Thymus (tissue), 11 donors: ENCODE results near the gene VWDE. TPM values are rescaled to one million over a fixed set of nuclear protein-coding genes. Genes with fewer than 3 reads are reported as not detected.

Source experiments
- DNase-seq, 9 donors: peaks; one replicate each; pipeline ENCODE4 v3.0.0-alpha.2; 2013; ENCODE audit warnings: low spot score in 9 of 9, low read depth in 6 of 9, missing footprints in 1 of 9
- H3K27ac ChIP-seq, 2 donors: one replicate each; pipeline ENCODE4 v1.5.1; 2013; ENCODE audit warnings: control low read depth in 1 of 2, low read depth in 1 of 2, low read length in 1 of 2, mild to moderate bottlenecking in 1 of 2, moderate library complexity in 1 of 2
- H3K27me3 ChIP-seq, 2 donors: one replicate each; pipeline ENCODE4 v1.5.1; 2013; ENCODE audit warnings: low read length in 1 of 2; ENCODE audit not compliant: control insufficient read depth in 2 of 2, insufficient read depth in 1 of 2
- H3K36me3 ChIP-seq, 2 donors: one replicate each; pipeline ENCODE4 v1.5.1; 2013; ENCODE audit warnings: low read length in 1 of 2, mild to moderate bottlenecking in 1 of 2, moderate library complexity in 1 of 2; ENCODE audit not compliant: control insufficient read depth in 2 of 2, insufficient read depth in 2 of 2
- H3K4me1 ChIP-seq, 2 donors: one replicate each; pipeline ENCODE4 v1.5.1; 2013; ENCODE audit warnings: low read length in 2 of 2; ENCODE audit not compliant: control insufficient read depth in 2 of 2, insufficient read depth in 2 of 2
- H3K4me3 ChIP-seq, 2 donors: one replicate each; pipeline ENCODE4 v1.5.1; 2013; ENCODE audit warnings: low read length in 2 of 2, control low read depth in 1 of 2, mild to moderate bottlenecking in 1 of 2
- H3K9me3 ChIP-seq, 2 donors: one replicate each; pipeline ENCODE4 v1.5.1; 2013; ENCODE audit warnings: low read length in 1 of 2, mild to moderate bottlenecking in 1 of 2; ENCODE audit not compliant: control insufficient read depth in 2 of 2, insufficient read depth in 1 of 2
- WGBS: extraction: QIAGEN DNeasy Blood & Tissue Kit; methylation state at CpG from one replicate; pipeline ENCODE4 v1.1.7; 2013; 5-methylcytosine and 5-hydroxymethylcytosine counted together
- polyA plus RNA-seq: library from polyadenylated mRNA; stranded (reverse); fragments of 200-250 nt; gene quantifications from one replicate; pipeline ENCODE4 v1.2.3, GENCODE V29; 2013
- total RNA-seq: library from RNA; stranded (reverse); fragments of 120-200 nt; gene quantifications from one replicate; pipeline ENCODE4 v1.2.4, GENCODE V29; 2013
- donor health status: healthy.

VWDE gene
- total and polyA plus RNA-seq, 2 donors, result 0.23 to 0.90 TPM

GRCh38 chr7:12431886-12432556 lies 28.4 kb upstream of the VWDE start:
- Histone ChIP-seq H3K27me3 (no peaks in the 10 kb centered on the region), H3K36me3 (no peaks in the 10 kb centered on the region), H3K9me3 (no peaks in the 10 kb centered on the region), H3K4me1 (no peaks in the 10 kb centered on the region), H3K4me3 (no peak overlapping the region), H3K27ac (no peak overlapping the region)
- WGBS, result 93% methylated on average over 11 of the region's 11 CpGs
- no peak for DNase-seq

GRCh38 chr7:12425311-12425710 lies 21.6 kb upstream of the VWDE start:
- Histone ChIP-seq H3K9me3 (no peaks in the 10 kb centered on the region), H3K27ac (no peak overlapping the region), H3K4me3 (no peak overlapping the region), H3K36me3 (no peaks in the 10 kb centered on the region), H3K27me3 (no peaks in the 10 kb centered on the region), H3K4me1 (no peaks in the 10 kb centered on the region)
- DNase-seq, result no peak
- WGBS, result 58% methylated on average over 1 of the region's 1 CpG

GRCh38 chr7:12423997-12424745 lies 20.5 kb upstream of the VWDE start:
- Histone ChIP-seq H3K27me3 (no peaks in the 10 kb centered on the region), H3K4me3 (no peak overlapping the region), H3K27ac (no peak overlapping the region), H3K4me1 (no peaks in the 10 kb centered on the region), H3K36me3 (no peaks in the 10 kb centered on the region), H3K9me3 (no peaks in the 10 kb centered on the region)
- 84% methylated on average over 12 of the region's 12 CpGs for WGBS
- DNase-seq, result no peak

GRCh38 chr7:12423355-12423996 lies 19.8 kb upstream of the VWDE start:
- Histone ChIP-seq H3K27ac (no peak overlapping the region), H3K4me3 (no peak overlapping the region), H3K27me3 (no peaks in the 10 kb centered on the region), H3K36me3 (no peaks in the 10 kb centered on the region), H3K4me1 (no peaks in the 10 kb centered on the region), H3K9me3 (no peaks in the 10 kb centered on the region)
- 85% methylated on average over 8 of the region's 8 CpGs for WGBS
- no peak for DNase-seq

- H3K27ac ChIP-seq, result no peak overlapping the region
- no peaks in the 10 kb centered on the region for H3K36me3 ChIP-seq
- no peaks in the 10 kb centered on the region for H3K27me3 ChIP-seq
- no peak for DNase-seq
- no peak overlapping the region for H3K4me3 ChIP-seq
- WGBS, result 87% methylated on average over 4 of the region's 4 CpGs
- H3K4me1 ChIP-seq, result no peaks in the 10 kb centered on the region
- H3K9me3 ChIP-seq, result no peaks in the 10 kb centered on the region
Measured at GRCh38 chr7:12422554-12423320, 19.1 kb upstream of the VWDE start.

- no peak for DNase-seq
- H3K27ac ChIP-seq, result no peak overlapping the region
- no peaks in the 10 kb centered on the region for H3K27me3 ChIP-seq
- no peaks in the 10 kb centered on the region for H3K9me3 ChIP-seq
- H3K4me1 ChIP-seq, result no peaks in the 10 kb centered on the region
- no peaks in the 10 kb centered on the region for H3K36me3 ChIP-seq
- H3K4me3 ChIP-seq, result no peak overlapping the region
Measured at GRCh38 chr7:12418452-12418851, 14.8 kb upstream of the VWDE start.

- DNase-seq, result no peak
- Histone ChIP-seq H3K9me3 (no peaks in the 10 kb centered on the region), H3K27me3 (no peaks in the 10 kb centered on the region), H3K4me3 (no peak overlapping the region), H3K4me1 (no peaks in the 10 kb centered on the region), H3K27ac (no peak overlapping the region), H3K36me3 (no peaks in the 10 kb centered on the region)
Measured at GRCh38 chr7:12415072-12415471, 11.4 kb upstream of the VWDE start.

- 97% methylated on average over 1 of the region's 1 CpG for WGBS
- H3K36me3 ChIP-seq, result no peaks in the 10 kb centered on the region
Measured at GRCh38 chr7:12412407-12412806, 8.7 kb upstream of the VWDE start.

GRCh38 chr7:12410523-12410922 lies 6.9 kb upstream of the VWDE start:
- no peak for DNase-seq
- no peaks in the 10 kb centered on the region for H3K36me3 ChIP-seq
- H3K4me3 ChIP-seq, result no peak overlapping the region
- no peaks in the 10 kb centered on the region for H3K9me3 ChIP-seq
- H3K27ac ChIP-seq, result no peak overlapping the region
- H3K4me1 ChIP-seq, result no peaks in the 10 kb centered on the region
- no peaks in the 10 kb centered on the region for H3K27me3 ChIP-seq

More at GRCh38 chr7:12412407-12412806, 8.7 kb upstream of the VWDE start:
- no peak for DNase-seq
- H3K4me3 ChIP-seq, result no peak overlapping the region
- H3K9me3 ChIP-seq, result no peaks in the 10 kb centered on the region
- no peaks in the 10 kb centered on the region for H3K27me3 ChIP-seq
- H3K4me1 ChIP-seq, result no peaks in the 10 kb centered on the region
- H3K27ac ChIP-seq, result no peak overlapping the region
